ENCODE results near the gene SLC24A3.

The SLC24A3 gene

DNA sequence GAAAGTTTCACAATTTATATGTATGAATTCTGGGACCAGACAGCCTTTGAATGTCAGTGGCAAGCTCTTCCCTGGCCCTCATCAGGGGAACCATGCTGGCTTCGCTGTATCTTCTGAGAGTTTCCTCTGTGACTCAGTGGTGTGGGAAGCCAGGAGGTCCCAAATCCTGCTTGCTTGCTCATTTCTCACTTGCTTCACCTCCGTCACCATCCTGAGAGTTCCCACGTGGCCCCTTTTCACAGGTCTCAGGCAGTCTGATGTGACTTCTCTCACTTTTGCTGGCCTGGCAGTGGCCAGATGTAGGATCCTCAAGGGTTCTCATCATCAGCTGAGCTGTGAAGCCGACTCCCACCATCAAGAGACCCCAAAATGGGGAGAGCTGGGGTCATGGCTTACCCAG is 517.2 kb downstream of the SLC24A3 start:
- no peak for TF ChIP-seq ZFX (IDR thresholded peaks at IDR 0.05; ENCODE audit: borderline replicate concordance)
- TF ChIP-seq, protein P1, sequence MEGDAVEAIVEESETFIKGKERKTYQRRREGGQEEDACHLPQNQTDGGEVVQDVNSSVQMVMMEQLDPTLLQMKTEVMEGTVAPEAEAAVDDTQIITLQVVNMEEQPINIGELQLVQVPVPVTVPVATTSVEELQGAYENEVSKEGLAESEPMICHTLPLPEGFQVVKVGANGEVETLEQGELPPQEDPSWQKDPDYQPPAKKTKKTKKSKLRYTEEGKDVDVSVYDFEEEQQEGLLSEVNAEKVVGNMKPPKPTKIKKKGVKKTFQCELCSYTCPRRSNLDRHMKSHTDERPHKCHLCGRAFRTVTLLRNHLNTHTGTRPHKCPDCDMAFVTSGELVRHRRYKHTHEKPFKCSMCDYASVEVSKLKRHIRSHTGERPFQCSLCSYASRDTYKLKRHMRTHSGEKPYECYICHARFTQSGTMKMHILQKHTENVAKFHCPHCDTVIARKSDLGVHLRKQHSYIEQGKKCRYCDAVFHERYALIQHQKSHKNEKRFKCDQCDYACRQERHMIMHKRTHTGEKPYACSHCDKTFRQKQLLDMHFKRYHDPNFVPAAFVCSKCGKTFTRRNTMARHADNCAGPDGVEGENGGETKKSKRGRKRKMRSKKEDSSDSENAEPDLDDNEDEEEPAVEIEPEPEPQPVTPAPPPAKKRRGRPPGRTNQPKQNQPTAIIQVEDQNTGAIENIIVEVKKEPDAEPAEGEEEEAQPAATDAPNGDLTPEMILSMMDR (IDR thresholded peaks at IDR 0.05), result no peak
- no peak overlapping the region for H3K27ac ChIP-seq

DNA sequence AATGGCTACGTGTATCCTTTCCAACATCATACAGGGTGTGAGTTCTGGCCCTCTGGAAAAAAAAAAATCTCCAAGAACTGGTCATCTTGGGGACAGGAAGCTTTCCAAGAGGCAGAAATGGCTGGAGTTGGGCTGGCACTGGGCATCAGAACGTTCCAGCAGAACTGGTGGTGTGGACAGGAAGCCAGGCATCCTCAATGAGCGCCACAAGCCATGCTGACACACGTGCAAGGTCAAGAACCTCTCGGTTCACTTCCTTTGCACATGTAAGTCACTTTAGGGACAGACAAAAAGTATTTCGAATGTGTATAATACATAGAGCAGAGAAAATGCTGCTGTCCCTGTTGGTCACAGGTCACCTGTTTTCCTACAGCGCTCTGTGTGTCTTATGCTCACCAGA is 518.3 kb downstream of the SLC24A3 start:
- TF ChIP-seq, protein P1 (IDR thresholded peaks at IDR 0.05), result no peak
- no peak for TF ChIP-seq ZFX (IDR thresholded peaks at IDR 0.05; ENCODE audit: borderline replicate concordance)
- H3K27ac ChIP-seq, result no peak overlapping the region

DNA sequence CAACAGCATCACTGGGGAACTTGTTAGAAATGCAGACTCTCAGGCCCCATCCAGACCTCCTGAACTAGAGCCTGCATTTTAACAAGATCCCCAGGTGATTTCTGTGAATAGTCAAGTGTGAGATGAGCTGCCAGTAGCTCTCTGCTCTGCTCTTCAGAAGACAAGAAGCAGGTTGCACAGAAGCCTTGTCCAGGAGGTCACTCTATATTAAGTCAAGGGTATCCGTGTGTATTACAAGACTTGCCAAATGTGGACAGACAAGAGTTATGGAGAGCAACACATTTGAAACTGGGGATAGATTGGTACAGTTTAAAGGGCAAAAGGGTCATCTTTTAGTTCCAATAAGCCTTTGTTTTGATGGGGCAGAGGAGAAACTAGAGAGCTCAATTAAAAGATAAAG is 522.4 kb downstream of the SLC24A3 start:
- TF ChIP-seq, protein P1 (IDR thresholded peaks at IDR 0.05), result no peak
- TF ChIP-seq ZFX (IDR thresholded peaks at IDR 0.05; ENCODE audit: borderline replicate concordance), result no peak

DNA sequence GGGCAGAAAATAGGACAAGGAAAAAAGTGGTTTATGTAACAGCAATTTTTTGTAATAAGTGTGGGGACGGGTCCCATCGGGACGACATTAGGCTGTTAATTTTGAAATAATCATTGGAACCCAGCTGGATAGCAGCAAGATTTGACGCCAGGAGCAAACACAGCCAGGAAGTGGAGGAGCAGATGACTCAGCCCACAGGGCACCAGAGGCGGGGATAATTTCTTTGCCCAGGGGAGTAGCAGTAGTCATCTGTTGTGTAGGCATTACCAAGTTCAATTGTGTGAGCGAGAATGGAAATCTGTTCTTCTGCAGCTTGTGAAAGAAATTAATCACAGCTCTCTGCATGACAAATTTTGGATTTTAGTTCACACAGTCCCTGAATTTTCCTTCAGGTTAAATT is 523.0 kb downstream of the SLC24A3 start:
- TF ChIP-seq, protein P1 (IDR thresholded peaks at IDR 0.05), result no peak
- TF ChIP-seq ZFX (IDR thresholded peaks at IDR 0.05; ENCODE audit: borderline replicate concordance), result no peak
- no peak overlapping the region for H3K27ac ChIP-seq

More for the DNA sequence above, 522.4 kb downstream of the SLC24A3 start:
- no peak overlapping the region for H3K27ac ChIP-seq

DNA sequence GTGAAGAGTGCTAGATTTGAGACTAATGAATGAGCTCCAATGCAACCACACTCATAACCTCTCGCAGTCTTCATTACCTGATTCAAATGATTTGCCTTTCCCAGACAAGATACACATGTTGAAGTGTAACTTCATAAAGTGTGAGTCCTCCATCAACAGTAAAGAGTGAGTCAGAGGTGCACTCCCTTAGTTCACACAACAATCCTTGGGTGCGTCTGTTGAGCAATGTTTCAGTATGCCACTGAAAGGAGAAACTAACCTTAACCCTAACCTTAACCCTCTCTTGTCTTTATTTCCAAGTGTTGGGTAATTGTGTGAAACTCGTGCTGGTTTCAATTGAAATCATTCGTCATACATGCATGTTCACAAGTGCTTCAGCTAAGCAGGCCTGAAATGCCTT is 524.6 kb downstream of the SLC24A3 start:
- H3K27ac ChIP-seq, result no peak overlapping the region
- no peak for TF ChIP-seq ZFX (IDR thresholded peaks at IDR 0.05; ENCODE audit: borderline replicate concordance)
- TF ChIP-seq, protein P1 (IDR thresholded peaks at IDR 0.05), result no peak

DNA sequence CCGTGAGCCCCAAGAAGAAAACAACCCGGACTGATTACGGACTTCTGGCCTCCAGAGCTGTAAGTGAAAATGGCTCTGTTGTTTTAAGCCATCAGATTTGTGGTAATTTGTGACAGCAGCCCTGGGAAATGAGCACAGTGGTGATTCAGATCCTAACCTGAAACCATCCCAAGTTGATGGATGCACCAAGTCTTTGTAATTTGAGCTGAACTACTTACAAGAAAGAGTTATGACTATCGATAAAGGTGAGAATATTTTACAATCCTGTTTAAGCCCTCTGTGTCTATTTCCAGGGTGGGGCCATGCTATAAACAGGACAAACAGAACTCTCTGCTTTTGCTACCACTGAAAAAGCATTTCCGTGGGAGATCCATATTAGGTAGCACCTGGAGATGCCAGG is 526.5 kb downstream of the SLC24A3 start:
- TF ChIP-seq ZFX (IDR thresholded peaks at IDR 0.05; ENCODE audit: borderline replicate concordance), result no peak
- TF ChIP-seq, protein P1 (IDR thresholded peaks at IDR 0.05), result no peak
- no peak overlapping the region for H3K27ac ChIP-seq

DNA sequence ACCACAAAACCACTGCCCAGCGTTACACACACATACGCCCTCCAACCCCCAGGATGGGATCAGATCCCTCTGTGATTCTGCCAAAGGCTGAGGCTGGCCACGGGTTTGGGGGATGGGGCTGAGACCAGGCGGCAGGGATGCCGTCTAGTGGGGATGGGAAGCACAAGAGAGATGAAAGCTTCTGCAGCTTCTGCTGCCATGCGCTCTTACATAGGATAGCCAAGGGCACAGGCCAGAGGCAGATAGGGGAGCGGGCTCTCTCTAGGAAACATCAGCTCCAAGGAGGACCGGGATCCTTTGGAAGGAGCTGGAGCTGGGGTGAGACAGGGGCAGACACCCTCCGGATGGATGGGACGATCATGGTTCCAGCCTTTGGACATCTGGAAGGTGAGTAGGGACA is 526.9 kb downstream of the SLC24A3 start:
- no peak overlapping the region for H3K27ac ChIP-seq
- TF ChIP-seq, protein P1 (IDR thresholded peaks at IDR 0.05), result no peak
- TF ChIP-seq ZFX (IDR thresholded peaks at IDR 0.05; ENCODE audit: borderline replicate concordance), result no peak
